OCI-LY1 (cell line): ENCODE data around the gene ZACN.

Source experiments
- H2AFZ ChIP-seq: fragments of 200-600 bp; sonication (generic), shearing (Covaris generic); 2 replicates; pipeline ENCODE4 v1.6.0; 2014; ENCODE audit warnings: antibody characterized with exemption, mild to moderate bottlenecking, low read length
- H3F3A ChIP-seq: fragments of 200-600 bp; sonication (generic), shearing (Covaris generic); 2 replicates; pipeline ENCODE4 v1.6.0; 2014; ENCODE audit warnings: mild to moderate bottlenecking, antibody characterized with exemption, low read length, moderate library complexity; ENCODE audit not compliant: insufficient read depth
- H3K27ac ChIP-seq: fragments of 200-600 bp; sonication (generic); 2 replicates; pipeline ENCODE4 v1.5.1; 2014; ENCODE audit warnings: low read length, mixed run types, mild to moderate bottlenecking, low read depth; ENCODE audit not compliant: poor library complexity, severe bottlenecking
- H3K27me3 ChIP-seq: fragments of 200-600 bp; sonication (generic); 2 replicates; pipeline ENCODE4 v1.6.0; 2014; ENCODE audit warnings: antibody characterized with exemption, mild to moderate bottlenecking, low read length, moderate library complexity; ENCODE audit not compliant: insufficient read depth
- H3K36me3 ChIP-seq: fragments of 200-600 bp; sonication (generic); 2 replicates; pipeline ENCODE4 v1.6.1; 2014; ENCODE audit warnings: mild to moderate bottlenecking, antibody characterized with exemption, low read length, moderate library complexity, mixed read lengths; ENCODE audit not compliant: insufficient read depth
- H3K4me1 ChIP-seq: fragments of 200-600 bp; sonication (generic); 2 replicates; pipeline ENCODE4 v1.5.1; 2014; ENCODE audit warnings: mild to moderate bottlenecking, low read length, moderate library complexity; ENCODE audit not compliant: insufficient read depth, severe bottlenecking
- H3K4me2 ChIP-seq: fragments of 200-600 bp; sonication (generic), shearing (Covaris generic); 2 replicates; pipeline ENCODE4 v1.6.1; 2014; ENCODE audit warnings: low read length
- H3K4me3 ChIP-seq: fragments of 200-600 bp; sonication (generic); 2 replicates; pipeline ENCODE4 v1.5.1; 2014; ENCODE audit warnings: low read length, low read depth, mild to moderate bottlenecking, mixed read lengths; ENCODE audit not compliant: poor library complexity, severe bottlenecking
- H3K79me2 ChIP-seq: fragments of 200-600 bp; shearing (Covaris generic); 2 replicates; pipeline ENCODE4 v1.6.1; 2016; ENCODE audit warnings: mixed run types, low read length, mixed read lengths; ENCODE audit not compliant: insufficient read depth
- H3K9ac ChIP-seq: fragments of 200-600 bp; sonication (generic), shearing (Covaris generic); 2 replicates; pipeline ENCODE4 v1.6.1; 2014; ENCODE audit warnings: mild to moderate bottlenecking, low read length, mixed read lengths
- H3K9me2 ChIP-seq: fragments of 200-600 bp; sonication (generic), shearing (Covaris generic); 2 replicates; pipeline ENCODE4 v1.6.1; 2014; ENCODE audit warnings: low read depth, mild to moderate bottlenecking, low read length, mixed read lengths
- H3K9me3 ChIP-seq: fragments of 200-600 bp; shearing (Covaris generic); 2 replicates; pipeline ENCODE4 v1.6.1; 2014; ENCODE audit warnings: low read length, mixed read lengths
- H4K20me1 ChIP-seq: fragments of 200-600 bp; sonication (generic), shearing (Covaris generic); 2 replicates; pipeline ENCODE4 v1.6.0; 2016; ENCODE audit warnings: mild to moderate bottlenecking, low read length; ENCODE audit not compliant: insufficient read depth
- EZH2 ChIP-seq: fragments of 200-600 bp; sonication (generic), shearing (Covaris generic); IDR thresholded peaks from 2 replicates; pipeline ENCODE4 v1.8.0; 2017; ENCODE audit warnings: borderline replicate concordance, mixed run types, mild to moderate bottlenecking, antibody characterized with exemption, low read length, moderate library complexity, mixed read lengths
- TF ChIP-seq, protein P1 (sequence below): fragments of 200-600 bp; sonication (generic), shearing (Covaris generic); IDR thresholded peaks from 2 replicates; pipeline ENCODE4 v1.5.1; 2017; ENCODE audit warnings: mild to moderate bottlenecking, antibody characterized with exemption, low read length, moderate library complexity, mixed read lengths

Gene ZACN

DNA sequence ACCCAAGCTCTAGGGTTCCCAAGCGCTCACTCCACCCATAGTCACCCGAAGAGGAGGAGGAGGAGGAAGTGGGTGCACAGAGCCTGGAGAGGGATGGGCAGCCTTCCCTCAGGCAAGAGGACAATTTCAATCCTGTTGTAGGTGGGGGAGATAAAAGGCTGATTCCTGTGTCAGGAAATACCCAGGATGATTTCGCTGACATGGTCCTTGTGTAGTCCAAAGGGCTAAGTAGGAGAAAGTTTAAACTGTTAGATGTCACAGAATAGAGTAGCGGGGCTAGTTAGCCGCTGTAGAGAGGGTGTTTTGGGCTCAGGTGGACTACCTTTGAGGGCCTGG, 25.9 kb downstream of the ZACN start:
- Histone ChIP-seq H3K27ac (no peak overlapping the region), H3K36me3 (peaks cover 15% of the 10 kb centered on the region; the same call in 1 of the 2 replicates), H3K4me1 (peaks cover 12% of the 10 kb centered on the region), H3K9ac (no peak overlapping the region), H3K9me2 (no peaks in the 10 kb centered on the region), H3K4me3 (no peak overlapping the region), H4K20me1 (no peaks in the 10 kb centered on the region), H2AFZ (no peak overlapping the region), H3K9me3 (no peaks in the 10 kb centered on the region), H3K79me2 (no peaks in the 10 kb centered on the region), H3F3A (no peaks in the 10 kb centered on the region), H3K27me3 (no peaks in the 10 kb centered on the region), H3K4me2 (no peak overlapping the region)
- TF ChIP-seq, protein P1, sequence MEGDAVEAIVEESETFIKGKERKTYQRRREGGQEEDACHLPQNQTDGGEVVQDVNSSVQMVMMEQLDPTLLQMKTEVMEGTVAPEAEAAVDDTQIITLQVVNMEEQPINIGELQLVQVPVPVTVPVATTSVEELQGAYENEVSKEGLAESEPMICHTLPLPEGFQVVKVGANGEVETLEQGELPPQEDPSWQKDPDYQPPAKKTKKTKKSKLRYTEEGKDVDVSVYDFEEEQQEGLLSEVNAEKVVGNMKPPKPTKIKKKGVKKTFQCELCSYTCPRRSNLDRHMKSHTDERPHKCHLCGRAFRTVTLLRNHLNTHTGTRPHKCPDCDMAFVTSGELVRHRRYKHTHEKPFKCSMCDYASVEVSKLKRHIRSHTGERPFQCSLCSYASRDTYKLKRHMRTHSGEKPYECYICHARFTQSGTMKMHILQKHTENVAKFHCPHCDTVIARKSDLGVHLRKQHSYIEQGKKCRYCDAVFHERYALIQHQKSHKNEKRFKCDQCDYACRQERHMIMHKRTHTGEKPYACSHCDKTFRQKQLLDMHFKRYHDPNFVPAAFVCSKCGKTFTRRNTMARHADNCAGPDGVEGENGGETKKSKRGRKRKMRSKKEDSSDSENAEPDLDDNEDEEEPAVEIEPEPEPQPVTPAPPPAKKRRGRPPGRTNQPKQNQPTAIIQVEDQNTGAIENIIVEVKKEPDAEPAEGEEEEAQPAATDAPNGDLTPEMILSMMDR, result no peak
- TF ChIP-seq EZH2, result no peak

DNA sequence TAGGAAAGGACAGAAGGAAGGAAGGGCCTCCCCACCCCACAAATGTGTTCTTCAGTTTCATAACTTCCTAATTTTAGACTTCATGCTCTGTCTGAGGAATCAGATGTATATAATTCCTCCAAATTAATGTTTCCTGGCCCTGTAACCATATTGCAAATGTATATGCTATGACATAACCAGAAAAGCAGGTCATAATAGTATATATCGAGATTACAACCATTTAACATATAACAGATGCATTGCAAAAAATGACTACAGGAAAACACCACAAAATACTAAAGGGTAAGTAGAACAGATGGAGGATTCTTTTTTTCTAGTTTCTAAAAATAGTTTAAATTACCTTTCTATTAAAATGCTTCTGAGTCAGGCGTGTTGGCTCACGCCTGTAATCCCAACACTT, 27.7 kb downstream of the ZACN start:
- Histone ChIP-seq H3K9me3 (no peaks in the 10 kb centered on the region), H3K4me1 (peaks cover 12% of the 10 kb centered on the region), H3K4me2 (no peak overlapping the region), H3K9me2 (no peaks in the 10 kb centered on the region), H2AFZ (no peak overlapping the region), H4K20me1 (no peaks in the 10 kb centered on the region), H3K36me3 (peaks cover 4% of the 10 kb centered on the region; the same call in 1 of the 2 replicates), H3K27ac (no peak overlapping the region), H3F3A (no peaks in the 10 kb centered on the region), H3K79me2 (no peaks in the 10 kb centered on the region), H3K27me3 (0 out of 2 replicates have a peak, but pooled peaks cover 3% of the 10 kb centered on the region), H3K9ac (no peak overlapping the region), H3K4me3 (no peak overlapping the region)
- TF ChIP-seq, protein P1, result no peak
- TF ChIP-seq EZH2, result no peak

DNA sequence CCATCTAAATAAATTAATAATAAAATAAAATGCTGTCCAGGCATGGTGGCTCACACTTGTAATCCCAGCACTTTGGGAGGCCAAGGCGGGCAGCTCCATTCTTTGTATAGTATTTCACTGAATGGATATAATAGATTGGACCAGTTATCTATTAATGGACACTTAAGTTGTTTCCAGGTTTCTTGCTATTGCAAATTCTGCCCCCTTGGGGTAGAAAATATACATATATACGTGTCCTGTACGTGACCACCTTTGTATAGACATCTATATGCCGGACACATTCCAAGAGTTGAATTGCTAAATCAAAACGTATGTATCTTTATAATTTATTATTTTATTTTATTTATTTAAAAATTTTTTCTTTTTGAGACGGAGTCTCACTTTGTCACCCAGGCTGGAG, 28.5 kb downstream of the ZACN start:
- Histone ChIP-seq H3K36me3 (no peaks in the 10 kb centered on the region), H3K9me2 (no peaks in the 10 kb centered on the region), H2AFZ (no peak overlapping the region), H3K79me2 (no peaks in the 10 kb centered on the region), H3F3A (no peaks in the 10 kb centered on the region), H3K4me2 (no peak overlapping the region), H3K9ac (no peak overlapping the region), H3K9me3 (no peaks in the 10 kb centered on the region), H3K4me3 (no peak overlapping the region), H3K27ac (no peak overlapping the region), H4K20me1 (no peaks in the 10 kb centered on the region), H3K27me3 (0 out of 2 replicates have a peak, but pooled peaks cover 3% of the 10 kb centered on the region), H3K4me1 (peaks cover 12% of the 10 kb centered on the region)
- TF ChIP-seq EZH2, result no peak
- TF ChIP-seq, protein P1, result peak; percentile 37; the same call in 1 of the 2 replicates
